Endothelial cell of umbilical vein (primary cell): Measurements from ENCODE around the gene MCTP1. TPM values are rescaled to one million over a fixed set of nuclear protein-coding genes. Genes with fewer than 3 reads are reported as not detected.

Experiments
- BruUV-seq: library from RNA; stranded (reverse); fragments of 400-500 nt; replicated peaks from 2 replicates; lab custom pipeline; 2021; lab: Mats Ljungman, UMichigan
- CTCF ChIA-PET: fragments of 300-600, 350-600 bp; sonication (Branson Sonifier 250); formaldehyde crosslinking; loops from one replicate; lab custom pipeline; 2021; ENCODE audit warnings: antibody characterized with exemption, inconsistent platforms; lab: Charles Lee
- POLR2A ChIA-PET: fragments of 300-600, 350-600 bp; sonication (Branson Sonifier 250); formaldehyde crosslinking; loops from one replicate; lab custom pipeline; 2021; ENCODE audit warnings: antibody characterized with exemption, inconsistent platforms; lab: Charles Lee
- DNase-seq: peaks from one replicate; pipeline ENCODE4 v3.0.0-alpha.2; 2011; ENCODE audit warnings: low read depth, low spot score
- FAIRE-seq: peaks from 2 replicates; lab custom pipeline; 2011; peaks lifted over from hg19 to GRCh38; lab: Jason Lieb, UNC
- H2AFZ ChIP-seq: 2 replicates; pipeline ENCODE4 v1.6.0; 2012; ENCODE audit warnings: low read depth, low read length, control low read depth, inconsistent platforms
- H3K27ac ChIP-seq: 2 replicates; pipeline ENCODE4 v1.5.1; 2011; ENCODE audit warnings: low read depth, mild to moderate bottlenecking, control low read depth, low read length, moderate library complexity; ENCODE audit not compliant: insufficient read depth
- H3K27me3 ChIP-seq, 2 experiments: 2 replicates each; pipeline versions ENCODE4 v1.6.0 to v1.6.1; 2011; ENCODE audit warnings: low read length in 2 of 2, mixed read lengths in 1 of 2; ENCODE audit not compliant: control insufficient read depth in 2 of 2, insufficient read depth in 2 of 2
- H3K36me3 ChIP-seq, 2 experiments: 2 replicates in 1 of 2; 3 replicates in 1 of 2; pipeline ENCODE4 v1.5.1; 2011; ENCODE audit warnings: low read length in 2 of 2, mild to moderate bottlenecking in 1 of 2, moderate library complexity in 1 of 2; ENCODE audit not compliant: control insufficient read depth in 2 of 2, insufficient read depth in 2 of 2; ENCODE audit errors: extremely low read depth in 1 of 2
- H3K4me1 ChIP-seq: 3 replicates; pipeline ENCODE4 v1.5.1; 2011; ENCODE audit warnings: mild to moderate bottlenecking, low read length; ENCODE audit not compliant: control insufficient read depth, insufficient read depth; ENCODE audit errors: extremely low read depth
- H3K4me2 ChIP-seq: 2 replicates; pipeline ENCODE4 v1.6.1; 2011; ENCODE audit warnings: low read length, control low read depth, mixed read lengths; ENCODE audit not compliant: insufficient read depth
- H3K4me3 ChIP-seq, 3 experiments: fragments of 200-600 bp in 1 of 3; sonication (generic), shearing (Covaris generic) in 1 of 3; replicated peaks in 1 of 3; 2 replicates each; pipeline ENCODE4 v1.5.1; 2011 to 2016; ENCODE audit warnings: control low read depth in 3 of 3, low read length in 3 of 3, mild to moderate bottlenecking in 2 of 3, inconsistent platforms in 1 of 3, low read depth in 1 of 3, moderate library complexity in 1 of 3; ENCODE audit not compliant: insufficient read depth in 1 of 3
- H3K79me2 ChIP-seq: 2 replicates; pipeline ENCODE4 v1.6.0; 2012; ENCODE audit warnings: low read length, inconsistent platforms; ENCODE audit not compliant: control insufficient read depth, insufficient read depth
- H3K9ac ChIP-seq: replicated peaks from 2 replicates; pipeline ENCODE3; 2011; ENCODE audit warnings: low read length, control low read depth; ENCODE audit not compliant: insufficient read depth; ENCODE audit errors: extremely low read depth
- H3K9me1 ChIP-seq: replicated peaks from 3 replicates; pipeline ENCODE4 v1.6.0; 2011; ENCODE audit warnings: mild to moderate bottlenecking, low read length; ENCODE audit not compliant: control insufficient read depth, insufficient read depth; ENCODE audit errors: extremely low read depth
- H3K9me3 ChIP-seq: replicated peaks from 2 replicates; pipeline ENCODE4 v1.5.1; 2012; ENCODE audit warnings: low read length, inconsistent platforms; ENCODE audit not compliant: control insufficient read depth, insufficient read depth
- H4K20me1 ChIP-seq: replicated peaks from 2 replicates; pipeline ENCODE3; 2011; ENCODE audit warnings: mild to moderate bottlenecking, low read length; ENCODE audit not compliant: control insufficient read depth, insufficient read depth; ENCODE audit errors: extremely low read depth
- EZH2 ChIP-seq: IDR thresholded peaks from 2 replicates; pipeline ENCODE4 v1.6.1; 2012; ENCODE audit warnings: borderline replicate concordance, low read depth, mild to moderate bottlenecking, moderate library complexity, low read length, inconsistent platforms; ENCODE audit not compliant: severe bottlenecking
- FOS ChIP-seq: IDR thresholded peaks from 2 replicates; pipeline ENCODE4 v1.6.1; 2011; ENCODE audit warnings: mild to moderate bottlenecking, low read length, moderate library complexity, borderline replicate concordance; ENCODE audit not compliant: insufficient read depth
- GATA2 ChIP-seq: IDR thresholded peaks from 2 replicates; pipeline ENCODE4 v1.7.0; 2011; ENCODE audit warnings: low read depth, mild to moderate bottlenecking, moderate library complexity, mixed read lengths, low read length; ENCODE audit not compliant: insufficient read length, insufficient read depth
- JUN ChIP-seq: IDR thresholded peaks from 2 replicates; pipeline ENCODE4 v1.6.1; 2011; ENCODE audit warnings: borderline replicate concordance, low read depth; ENCODE audit not compliant: insufficient read length, insufficient read depth
- MYC ChIP-seq: IDR thresholded peaks from one replicate; pipeline ENCODE4 v1.6.1; 2011; ENCODE audit warnings: mild to moderate bottlenecking, low read depth, low read length
- POLR2A ChIP-seq: IDR thresholded peaks from 2 replicates; pipeline ENCODE4 v1.6.1; 2012; ENCODE audit warnings: low read depth, mild to moderate bottlenecking, control low read depth, low read length
- POLR2AphosphoS5 ChIP-seq: IDR thresholded peaks from 2 replicates; pipeline ENCODE4 v1.6.1; 2012; ENCODE audit warnings: low read depth, mild to moderate bottlenecking, control low read depth, low read length, moderate library complexity; ENCODE audit not compliant: insufficient read depth
- dilution Hi-C: fragments of 300-500 bp; cut with MboI; formaldehyde crosslinking; loops from one replicate; pipeline ENCODE4 v1.15.0; 2019; ENCODE audit warnings: low sequenced_read_pairs; ENCODE audit not compliant: extremely low pct_ligation_motif_present
- intact Hi-C: fragments of 100-400 bp; cut with micrococcal nuclease; formaldehyde crosslinking; loops from one replicate; pipeline ENCODE4 v1.10.0; 2022
- polyA plus RNA-seq, 4 experiments: library from polyadenylated mRNA; depleted of rRNA in 3 of 4; stranded (reverse) in 3 of 4; unstranded in 1 of 4; fragments of >200 nt; gene quantifications; 2 replicates each; pipeline versions ENCODE4 v1.2.1 to v1.2.3, GENCODE V29; 2011 to 2012; ENCODE audit warnings: missing spikeins in 1 of 4
- total RNA-seq: library from RNA; stranded (reverse); gene quantifications from 2 replicates; pipeline ENCODE4 v1.2.3, GENCODE V29; 2021
- TF ChIP-seq, protein P1 (sequence below): IDR thresholded peaks from 2 replicates; pipeline ENCODE4 v1.6.1; 2011; ENCODE audit not compliant: insufficient read depth, insufficient read length
- TF ChIP-seq, protein P2 (sequence below), 2 donors: IDR thresholded peaks; 1 replicate in 1 of 2; 2 replicates in 1 of 2; pipeline ENCODE4 v1.5.1; 2011; ENCODE audit warnings: low read length in 2 of 2, mild to moderate bottlenecking in 2 of 2, moderate library complexity in 2 of 2, control low read depth in 1 of 2, inconsistent platforms in 1 of 2, low read depth in 1 of 2; ENCODE audit not compliant: insufficient read depth in 1 of 2; ENCODE audit errors: extremely low read depth in 1 of 2

MCTP1 gene
- total and polyA plus RNA-seq, 2 donors (not counting 3 experiments of a cell fraction or from before 2014, with no cell fraction given), result 79.3 to 203 TPM

- Histone ChIP-seq H3K36me3 (no peaks in the 10 kb centered on the region), H4K20me1 (no peaks in the 10 kb centered on the region), H3K27ac (no peak overlapping the region), H3K27me3 (no peaks in the 10 kb centered on the region), H3K4me2 (no peak overlapping the region), H3K4me1 (no peaks in the 10 kb centered on the region), H3K79me2 (no peaks in the 10 kb centered on the region), H2AFZ (no peak overlapping the region), H3K9me1 (no peaks in the 10 kb centered on the region), H3K4me3 (no peak overlapping the region), H3K9me3 (no peaks in the 10 kb centered on the region), H3K9ac (no peak overlapping the region)
- FAIRE-seq (no peak), DNase-seq (no peak)
- intact Hi-C loops (no loop called here), dilution Hi-C loops (no loop called here)
- no TSS peak for BruUV-seq
- POLR2A ChIA-PET, result no interaction called here
- TF ChIP-seq FOS (no peak), POLR2AphosphoS5 (no peak), JUN (no peak), MYC (no peak), GATA2 (no peak), POLR2A (no peak), EZH2 (no peak)
- TF ChIP-seq, protein P1, sequence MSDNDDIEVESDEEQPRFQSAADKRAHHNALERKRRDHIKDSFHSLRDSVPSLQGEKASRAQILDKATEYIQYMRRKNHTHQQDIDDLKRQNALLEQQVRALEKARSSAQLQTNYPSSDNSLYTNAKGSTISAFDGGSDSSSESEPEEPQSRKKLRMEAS, result no peak
- TF ChIP-seq, protein P2, sequence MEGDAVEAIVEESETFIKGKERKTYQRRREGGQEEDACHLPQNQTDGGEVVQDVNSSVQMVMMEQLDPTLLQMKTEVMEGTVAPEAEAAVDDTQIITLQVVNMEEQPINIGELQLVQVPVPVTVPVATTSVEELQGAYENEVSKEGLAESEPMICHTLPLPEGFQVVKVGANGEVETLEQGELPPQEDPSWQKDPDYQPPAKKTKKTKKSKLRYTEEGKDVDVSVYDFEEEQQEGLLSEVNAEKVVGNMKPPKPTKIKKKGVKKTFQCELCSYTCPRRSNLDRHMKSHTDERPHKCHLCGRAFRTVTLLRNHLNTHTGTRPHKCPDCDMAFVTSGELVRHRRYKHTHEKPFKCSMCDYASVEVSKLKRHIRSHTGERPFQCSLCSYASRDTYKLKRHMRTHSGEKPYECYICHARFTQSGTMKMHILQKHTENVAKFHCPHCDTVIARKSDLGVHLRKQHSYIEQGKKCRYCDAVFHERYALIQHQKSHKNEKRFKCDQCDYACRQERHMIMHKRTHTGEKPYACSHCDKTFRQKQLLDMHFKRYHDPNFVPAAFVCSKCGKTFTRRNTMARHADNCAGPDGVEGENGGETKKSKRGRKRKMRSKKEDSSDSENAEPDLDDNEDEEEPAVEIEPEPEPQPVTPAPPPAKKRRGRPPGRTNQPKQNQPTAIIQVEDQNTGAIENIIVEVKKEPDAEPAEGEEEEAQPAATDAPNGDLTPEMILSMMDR (IDR thresholded peaks at IDR 0.05; ENCODE audit: extremely low read depth in 1 of 2, insufficient read depth in 1 of 2, low read depth in 1 of 2, low read length in 2 of 2), result no peak
- CTCF ChIA-PET, result no interaction called here
These were observed 464.4 kb downstream of the MCTP1 start for GRCh38 chr5:94820488-94820887.
